ENCODE measurements around the gene SYNDIG1. TPM values are rescaled to one million over a fixed set of nuclear protein-coding genes. Genes with fewer than 3 reads are reported as not detected.

Gene SYNDIG1
- polyA plus RNA-seq, 2 of the 4 experiments (the other 2 are of a cell fraction) = 0.96 to 2.6 TPM

DNA sequence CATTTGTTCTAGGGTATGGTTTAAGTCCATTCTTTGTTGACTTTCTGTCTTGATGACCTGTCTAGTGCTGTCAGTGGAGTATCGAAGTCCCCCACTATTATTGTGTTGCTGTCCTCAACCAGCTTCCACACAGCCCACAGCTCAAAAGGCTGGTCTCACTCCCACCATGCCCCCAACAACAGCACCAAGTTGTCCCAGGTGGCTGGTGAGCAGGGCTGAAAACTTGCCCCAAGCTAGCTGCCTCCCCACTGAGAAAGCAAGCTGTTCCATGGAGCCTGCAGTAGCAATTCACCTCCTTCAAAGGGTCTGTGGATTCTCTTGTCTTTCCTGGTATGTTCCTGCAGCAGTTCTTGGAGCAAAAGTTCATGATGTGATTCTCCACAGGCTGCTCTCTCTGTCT lies 221.0 kb downstream of the SYNDIG1 start:
- Histone ChIP-seq H3K9me3 (peaks cover 18% of the 10 kb centered on the region), H3K4me2 (no peak overlapping the region), H3K4me1 (no peaks in the 10 kb centered on the region), H3K27ac (no peak overlapping the region), H3K4me3 (no peak overlapping the region)
- 6% methylated on average over 1 of the region's 1 CpG for WGBS (ENCODE audit: missing lambda C conversion rate)
- FAIRE-seq (no peak), ATAC-seq (no peak), DNase-seq (ENCODE audit: low read depth in 1 of 2, low spot score in 1 of 2) (no peak)
- CTCF ChIA-PET = interaction anchor here (0.7 kb wide), 1 partner anchor 12 kb away, joined by 3 read pairs; no protein-coding TSS in a partner anchor
- POLR2A ChIA-PET = interaction anchor here (1.0 kb wide), 1 partner anchor 13 kb away, joined by 7 read pairs; no protein-coding TSS in a partner anchor
- no peak for TF ChIP-seq NFE2L2 (conservative IDR thresholded peaks at IDR 0.05; ENCODE audit: low read length)
- no peak for TF ChIP-seq USF2 (IDR thresholded peaks at IDR 0.05)
- no peak for TF ChIP-seq POLR2A (IDR thresholded peaks at IDR 0.05; ENCODE audit: low read length)
- no peak for TF ChIP-seq FOSB (CRISPR knock-in tag; IDR thresholded peaks at IDR 0.05)
- no peak for TF ChIP-seq NR3C1 (IDR thresholded peaks at IDR 0.05)
- no peak for TF ChIP-seq RCOR1 (IDR thresholded peaks at IDR 0.05; ENCODE audit: low read depth, low read length)
- TF ChIP-seq CHD4 (IDR thresholded peaks at IDR 0.05; ENCODE audit: borderline replicate concordance) = no peak
- TF ChIP-seq ESRRA (IDR thresholded peaks at IDR 0.05; ENCODE audit: borderline replicate concordance, low read length) = no peak
- no peak for TF ChIP-seq HEYL (CRISPR knock-in tag; IDR thresholded peaks at IDR 0.05)
- TF ChIP-seq CHD2 (IDR thresholded peaks at IDR 0.05; ENCODE audit: low read length, partially characterized antibody) = no peak
- no peak for TF ChIP-seq ZSCAN20 (CRISPR knock-in tag; IDR thresholded peaks at IDR 0.05)
- no peak for TF ChIP-seq FOSL2 (IDR thresholded peaks at IDR 0.05)
- TF ChIP-seq FOSL2 (CRISPR knock-in tag; IDR thresholded peaks at IDR 0.05) = no peak

GRCh38 chr20:24691901-24692351 lies 222.5 kb downstream of the SYNDIG1 start:
- no peak for ATAC-seq

More at GRCh38 chr20:24691901-24692351, 222.5 kb downstream of the SYNDIG1 start:
- FAIRE-seq = no peak
- 55% methylated on average over 4 of the region's 4 CpGs for WGBS (ENCODE audit: missing lambda C conversion rate)
- no peak for TF ChIP-seq MAZ (IDR thresholded peaks at IDR 0.05; ENCODE audit: borderline replicate concordance, low read depth, low read length)
- no peak for TF ChIP-seq NPAS2 (CRISPR knock-in tag; IDR thresholded peaks at IDR 0.05; ENCODE audit: borderline replicate concordance)
- no peak for TF ChIP-seq KDM5A (IDR thresholded peaks at IDR 0.05)
- no peak for TF ChIP-seq REST (IDR thresholded peaks at IDR 0.05)
- TF ChIP-seq RCOR1 (IDR thresholded peaks at IDR 0.05; ENCODE audit: low read depth, low read length) = no peak
- TF ChIP-seq ZC3H11A (IDR thresholded peaks at IDR 0.05) = no peak
- no peak for TF ChIP-seq TP53 (CRISPR knock-in tag; IDR thresholded peaks at IDR 0.05)
- TF ChIP-seq EHF (CRISPR knock-in tag; IDR thresholded peaks at IDR 0.05) = no peak
- TF ChIP-seq ZNF302 (CRISPR knock-in tag; IDR thresholded peaks at IDR 0.05) = no peak
- no peak for TF ChIP-seq MYC (IDR thresholded peaks at IDR 0.05; ENCODE audit: borderline replicate concordance, low read length)
- TF ChIP-seq, protein P1, sequence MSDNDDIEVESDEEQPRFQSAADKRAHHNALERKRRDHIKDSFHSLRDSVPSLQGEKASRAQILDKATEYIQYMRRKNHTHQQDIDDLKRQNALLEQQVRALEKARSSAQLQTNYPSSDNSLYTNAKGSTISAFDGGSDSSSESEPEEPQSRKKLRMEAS (IDR thresholded peaks at IDR 0.05) = no peak
- TF ChIP-seq FOSL2 (IDR thresholded peaks at IDR 0.05) = no peak
- no peak for TF ChIP-seq FOSL2 (CRISPR knock-in tag; IDR thresholded peaks at IDR 0.05)
- no peak for TF ChIP-seq EHMT2 (IDR thresholded peaks at IDR 0.05; ENCODE audit: low read depth)
- TF ChIP-seq BHLHE40 (IDR thresholded peaks at IDR 0.05; ENCODE audit: low read depth, low read length) = no peak
- DNase-seq (ENCODE audit: low read depth in 1 of 2, low spot score in 1 of 2) = no peak
- CTCF ChIA-PET = interaction anchor here (1.1 to 3.2 kb wide), 4 partner anchors 10 to 146 kb away, joined by 3 to 15 read pairs (median 4); no protein-coding TSS in a partner anchor
- H3K4me1 ChIP-seq = no peaks in the 10 kb centered on the region
- peaks cover 15% of the 10 kb centered on the region for H3K9me3 ChIP-seq
- H3K4me2 ChIP-seq = no peak overlapping the region
- POLR2A ChIA-PET = no interaction called here
- no peak overlapping the region for H3K27ac ChIP-seq
- H3K4me3 ChIP-seq = no peak overlapping the region
